Coronary artery (tissue), 2 donors: ENCODE results near the gene NRTN.
"Not testable (repeated sequence)": the region's sequence is repeated elsewhere in the genome, so short reads cannot be mapped to it uniquely, and the experiment has no call there.

Experiments
- DNase-seq: peaks from one replicate; pipeline ENCODE4 v3.0.0-alpha.2; 2017; ENCODE audit warnings: low spot score
- H3K27ac ChIP-seq, 2 donors: fragments of 200-600 bp; sonication (generic); one replicate each; pipeline ENCODE4 v1.5.1; 2016 to 2019
- H3K4me3 ChIP-seq: fragments of 200-600 bp; sonication (generic); 2 replicates; pipeline ENCODE4 v1.5.1; 2016; ENCODE audit warnings: mild to moderate bottlenecking, moderate library complexity
- TF ChIP-seq, protein P1 (sequence below): fragments of 200-600 bp; sonication (generic); IDR thresholded peaks from one replicate; pipeline ENCODE4 v1.5.1; 2019; ENCODE audit warnings: antibody characterized with exemption

The NRTN gene

DNA sequence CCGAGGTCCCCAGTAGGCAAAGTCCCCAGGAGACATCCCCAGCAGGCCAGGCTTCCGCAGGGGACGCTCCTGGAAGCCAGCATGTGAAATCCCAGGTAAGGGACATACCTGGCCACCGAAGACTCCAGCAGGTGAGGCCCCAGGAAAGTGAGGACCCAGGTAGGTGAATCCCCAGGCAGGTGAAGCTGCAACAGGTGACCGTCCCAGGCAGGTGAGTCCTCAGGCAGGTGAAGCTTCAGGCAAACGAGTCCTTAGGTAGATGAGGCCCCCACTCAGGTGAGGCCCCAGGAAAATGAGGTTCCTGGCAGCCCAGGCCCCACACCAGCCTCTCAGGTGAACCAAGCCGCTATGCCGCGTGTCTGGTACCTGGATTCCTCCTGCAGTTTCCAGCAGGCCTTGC, 26.3 kb downstream of the NRTN start:
- no peak overlapping the region for H3K4me3 ChIP-seq
- TF ChIP-seq, protein P1, sequence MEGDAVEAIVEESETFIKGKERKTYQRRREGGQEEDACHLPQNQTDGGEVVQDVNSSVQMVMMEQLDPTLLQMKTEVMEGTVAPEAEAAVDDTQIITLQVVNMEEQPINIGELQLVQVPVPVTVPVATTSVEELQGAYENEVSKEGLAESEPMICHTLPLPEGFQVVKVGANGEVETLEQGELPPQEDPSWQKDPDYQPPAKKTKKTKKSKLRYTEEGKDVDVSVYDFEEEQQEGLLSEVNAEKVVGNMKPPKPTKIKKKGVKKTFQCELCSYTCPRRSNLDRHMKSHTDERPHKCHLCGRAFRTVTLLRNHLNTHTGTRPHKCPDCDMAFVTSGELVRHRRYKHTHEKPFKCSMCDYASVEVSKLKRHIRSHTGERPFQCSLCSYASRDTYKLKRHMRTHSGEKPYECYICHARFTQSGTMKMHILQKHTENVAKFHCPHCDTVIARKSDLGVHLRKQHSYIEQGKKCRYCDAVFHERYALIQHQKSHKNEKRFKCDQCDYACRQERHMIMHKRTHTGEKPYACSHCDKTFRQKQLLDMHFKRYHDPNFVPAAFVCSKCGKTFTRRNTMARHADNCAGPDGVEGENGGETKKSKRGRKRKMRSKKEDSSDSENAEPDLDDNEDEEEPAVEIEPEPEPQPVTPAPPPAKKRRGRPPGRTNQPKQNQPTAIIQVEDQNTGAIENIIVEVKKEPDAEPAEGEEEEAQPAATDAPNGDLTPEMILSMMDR = no peak
- no peak for DNase-seq
- no peak overlapping the region for H3K27ac ChIP-seq

DNA sequence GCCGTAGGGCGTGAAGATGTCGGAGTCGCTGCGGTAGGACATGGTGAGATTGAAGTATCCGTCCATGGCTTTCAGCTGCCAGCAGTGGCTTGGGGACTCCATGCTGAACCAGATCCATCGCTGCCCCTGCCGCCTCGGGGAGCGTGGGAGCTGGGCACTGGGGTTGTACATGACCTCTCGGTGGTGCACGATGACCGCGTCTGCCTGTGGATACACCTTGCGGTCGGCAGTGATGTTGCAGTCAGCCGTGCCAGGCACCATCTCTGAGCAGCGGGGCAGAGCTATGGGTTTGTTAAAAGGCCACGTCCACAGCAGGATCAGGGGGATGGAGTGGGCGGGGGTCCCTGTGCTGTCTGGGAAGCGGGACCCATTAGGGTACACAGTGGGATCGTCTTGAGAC, 27.2 kb downstream of the NRTN start:
- no peak for DNase-seq
- H3K4me3 ChIP-seq = no peak overlapping the region
- TF ChIP-seq, protein P1 = no peak
- no peak overlapping the region for H3K27ac ChIP-seq

DNA sequence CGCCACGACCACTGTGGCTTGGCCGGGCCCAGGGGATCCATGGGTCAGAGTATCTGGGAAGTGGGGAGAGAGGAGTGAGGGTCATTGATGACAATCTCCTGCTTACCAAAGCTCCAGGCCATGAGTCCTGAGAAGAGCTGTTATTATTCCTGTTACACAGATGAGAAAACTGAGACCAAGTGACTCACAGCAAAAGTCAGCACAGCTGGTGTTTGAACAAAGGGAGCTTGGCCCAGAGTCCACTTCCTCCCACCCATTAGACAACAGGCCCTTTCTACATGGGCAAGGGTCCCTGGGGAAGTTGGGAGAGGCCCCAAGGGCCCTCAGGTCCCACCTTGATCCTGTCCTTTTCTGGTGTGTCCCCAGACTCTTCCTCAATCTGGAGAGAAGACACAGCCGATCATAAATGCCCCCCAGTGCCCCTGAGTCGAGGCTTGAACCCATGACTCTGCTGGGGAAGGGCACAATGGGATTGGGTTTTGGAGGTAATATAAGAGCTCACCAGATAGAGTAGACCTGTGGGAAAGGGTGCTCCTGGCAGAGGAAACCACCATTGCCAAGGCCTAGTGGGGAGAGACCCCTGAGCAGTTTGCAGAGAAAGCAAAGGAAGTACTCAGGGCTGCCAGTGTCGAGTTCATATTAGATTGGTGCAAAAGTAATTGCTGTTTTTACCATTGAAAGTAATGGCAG, 27.8 kb downstream of the NRTN start:
- no peak for DNase-seq
- Histone ChIP-seq H3K27ac (no peak overlapping the region), H3K4me3 (no peak overlapping the region)
- TF ChIP-seq, protein P1 = no peak

DNA sequence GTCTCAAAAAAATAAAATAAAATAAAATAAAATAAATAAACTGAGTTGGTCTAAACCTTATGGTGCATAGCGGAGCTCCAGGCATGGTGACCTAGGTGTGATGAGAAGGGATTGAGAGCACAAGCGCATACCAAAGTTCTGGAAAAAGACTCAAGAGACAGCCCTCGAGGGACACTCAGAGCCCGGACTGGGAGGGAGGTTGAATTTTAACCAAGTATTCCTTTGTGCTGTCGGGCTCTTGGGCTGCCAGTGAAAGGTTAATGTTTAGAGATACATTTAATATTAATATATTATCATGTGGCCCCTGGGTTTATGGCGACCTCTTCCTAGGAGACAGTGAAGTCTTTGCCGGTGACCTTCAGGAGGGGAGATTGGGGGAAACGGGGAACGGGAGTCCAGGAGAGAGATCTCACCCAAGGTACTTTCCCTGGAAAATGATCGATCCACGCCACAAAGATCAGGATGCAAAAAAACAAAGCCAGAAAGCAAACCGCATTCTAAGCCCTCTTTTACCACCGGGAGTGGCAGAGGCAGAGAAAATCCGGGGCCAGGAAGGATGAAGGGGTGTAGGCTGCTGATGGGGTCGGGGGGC, 33.0 kb downstream of the NRTN start:
- Histone ChIP-seq H3K27ac (no peak overlapping the region), H3K4me3 (no peak overlapping the region)
- DNase-seq = no peak
- TF ChIP-seq, protein P1 = no peak

DNA sequence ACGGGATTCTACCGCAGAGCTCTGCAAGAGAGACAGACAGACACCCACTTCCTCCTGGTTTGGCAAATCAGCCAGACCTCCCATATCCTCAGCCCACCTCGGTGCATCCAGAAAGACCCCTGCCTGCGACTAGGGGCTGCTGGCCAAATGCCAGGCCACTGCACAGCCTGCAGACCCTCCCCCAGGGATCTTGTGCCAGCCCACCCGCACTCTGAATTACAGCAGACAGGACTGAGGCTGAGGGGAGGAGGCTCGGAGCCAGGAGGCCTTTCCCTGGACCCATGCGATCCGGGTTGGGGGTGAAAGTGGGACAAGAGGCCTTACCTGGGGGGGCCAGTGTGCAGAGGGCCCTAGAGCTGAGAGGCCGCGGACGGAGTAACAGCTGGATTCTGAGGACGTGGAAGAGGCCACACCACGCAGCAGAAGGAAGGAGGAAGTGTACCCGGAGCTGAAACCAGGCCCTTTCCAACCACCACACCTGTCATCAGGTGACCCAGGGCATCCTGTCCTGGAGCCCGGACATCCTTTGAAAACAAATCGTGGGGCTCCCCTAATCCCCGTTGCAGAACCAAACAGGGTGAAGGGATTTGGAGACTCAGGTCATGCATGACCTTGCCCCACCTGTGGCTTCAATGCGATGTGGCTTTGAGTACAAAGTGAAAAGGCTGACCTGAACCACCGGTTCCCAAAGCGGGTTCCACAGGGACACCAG, 33.6 kb downstream of the NRTN start:
- TF ChIP-seq, protein P1 = no peak
- DNase-seq = no peak
- Histone ChIP-seq H3K27ac (no peak overlapping the region), H3K4me3 (no peak overlapping the region)

DNA sequence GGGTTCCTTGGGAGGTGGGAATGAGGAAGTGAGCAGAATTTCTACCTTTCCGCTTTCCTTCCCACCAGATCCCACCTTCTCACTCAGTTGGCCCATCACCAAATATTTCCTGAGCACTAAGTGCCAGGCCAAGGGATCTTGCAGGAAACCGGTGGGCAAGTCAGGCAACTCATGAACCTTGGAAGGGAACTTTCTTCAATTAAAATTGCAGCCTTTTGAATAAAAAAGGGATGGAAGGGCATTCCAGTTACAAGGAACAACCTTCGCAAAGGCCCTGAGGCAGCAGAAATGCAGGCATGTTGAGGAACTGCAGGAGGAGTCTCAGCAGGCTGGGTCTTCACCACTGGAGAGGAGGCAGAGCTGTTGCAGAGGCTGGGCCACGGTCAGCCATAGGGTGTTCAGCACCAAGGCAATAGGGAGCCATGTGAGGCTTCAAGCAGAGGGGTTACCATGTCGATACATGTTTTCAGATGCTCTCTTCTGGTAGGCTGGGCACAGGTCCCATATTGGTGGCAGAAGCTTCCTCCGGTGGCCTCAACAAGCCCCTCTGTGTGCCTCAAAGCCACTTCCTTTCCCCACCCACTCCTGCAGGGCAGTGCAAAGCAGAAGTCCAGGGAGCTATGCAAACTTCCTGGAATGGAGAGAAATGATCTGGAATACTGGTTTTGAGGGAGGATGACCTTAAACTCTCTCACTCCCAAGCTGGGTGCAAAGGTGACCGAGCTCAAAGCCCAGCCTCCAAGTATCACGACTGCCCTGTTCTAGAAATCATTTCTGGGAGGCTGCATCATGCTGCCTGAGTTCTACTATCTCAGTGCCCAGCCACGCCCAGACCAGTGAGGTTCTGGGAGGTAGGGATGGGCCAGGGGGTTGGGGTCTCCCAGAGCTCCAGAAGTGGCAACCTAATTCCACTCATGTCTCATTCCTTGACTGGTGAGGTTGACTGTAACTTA, 34.5 kb downstream of the NRTN start, which contains the start of gene FUT6:
TSS of gene FUT6 (minus strand) at position 638 of the 953 bp plus-strand sequence. CDS start 7,135 bp downstream, outside the sequence.
- no peak within 1 kb of the TSS for H3K27ac ChIP-seq
- H3K4me3 ChIP-seq = no peak within 1 kb of the TSS
- no peak for DNase-seq
- TF ChIP-seq, protein P1 = no peak

DNA sequence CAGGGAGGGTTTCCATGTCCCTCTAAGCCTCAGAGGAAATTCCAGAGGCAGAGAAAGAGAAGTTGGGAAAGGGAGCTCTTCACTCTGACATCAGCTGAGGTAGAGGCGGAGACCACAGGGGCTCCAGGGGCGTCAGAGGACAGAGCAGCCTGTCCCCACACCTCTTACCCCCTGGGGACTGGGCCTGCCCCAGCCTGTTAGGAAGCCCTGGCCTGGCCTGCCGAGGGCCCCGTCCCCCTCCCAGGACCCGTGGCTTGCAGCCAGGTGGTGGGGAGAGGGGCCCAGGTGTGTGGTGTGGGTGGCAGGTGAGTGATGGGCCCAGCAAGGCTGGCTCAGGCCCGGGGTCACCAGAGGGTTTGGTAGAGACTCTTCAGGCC, 36.9 kb downstream of the NRTN start:
- not testable (repeated sequence) for H3K27ac ChIP-seq, H3K4me3 ChIP-seq

More for the DNA sequence above, 36.9 kb downstream of the NRTN start:
- not testable (repeated sequence) for DNase-seq
